ENCODE results near the gene PCDHAC2. TPM values are rescaled to one million over a fixed set of nuclear protein-coding genes. Genes with fewer than 3 reads are reported as not detected.
A peak's percentile ranks its signal among the peaks of the same experiment; 100 is the strongest.

PCDHAC2 gene
- 1 to 10 TPM in 6 of 12 donors, under 1 TPM in 4, not detected in 2; 0.66 to 9.4 (median 1.1) TPM for polyA plus RNA-seq (ENCODE audit: insufficient read length in 12 of 12)
- long read RNA-seq, donor 1, full-length matches to known transcripts, result 11 of 11 reads
- long read RNA-seq, donor 1, partial matches to known transcripts, result 0 of 11 reads
- long read RNA-seq, donor 1, other reads (novel, unspliced or antisense), result 0 of 11 reads
- long read RNA-seq, donor 2, result 0 reads
- long read RNA-seq, donor 3, full-length matches to known transcripts, result 1 of 1 reads
- long read RNA-seq, donor 3, partial matches to known transcripts, result 0 of 1 reads
- long read RNA-seq, donor 3, other reads (novel, unspliced or antisense), result 0 of 1 reads
- long read RNA-seq, donor 4, result 0 reads
- long read RNA-seq, donor 5, full-length matches to known transcripts, result 3 of 3 reads
- long read RNA-seq, donor 5, partial matches to known transcripts, result 0 of 3 reads
- long read RNA-seq, donor 5, other reads (novel, unspliced or antisense), result 0 of 3 reads
- long read RNA-seq, donor 6, full-length matches to known transcripts, result 2 of 2 reads
- long read RNA-seq, donor 6, partial matches to known transcripts, result 0 of 2 reads
- long read RNA-seq, donor 6, other reads (novel, unspliced or antisense), result 0 of 2 reads
- long read RNA-seq, donor 7, partial matches to known transcripts, result 0 of 1 reads
- long read RNA-seq, donor 7, other reads (novel, unspliced or antisense), result 0 of 1 reads
- long read RNA-seq, donor 8, result 0 reads
- long read RNA-seq, donor 9, full-length matches to known transcripts, result 3 of 3 reads
- long read RNA-seq, donor 9, partial matches to known transcripts, result 0 of 3 reads
- long read RNA-seq, donor 9, other reads (novel, unspliced or antisense), result 0 of 3 reads
- long read RNA-seq, donor 10, result 0 reads
- long read RNA-seq, donor 11, result 0 reads

- DNase-seq, result peak; percentile 46
These were observed at the start of gene PCDHAC2 for GRCh38 chr5:140966293-140967225. TSS of gene PCDHAC2 (plus strand) at chr5:140966476. CDS start at chr5:140966767, 291 bp downstream.

GRCh38 chr5:140923601-140924000 lies 42.7 kb upstream of the PCDHAC2 start:
- DNase-seq, result no peak

GRCh38 chr5:140925806-140926442 lies 40.4 kb upstream of the PCDHAC2 start, which contains the start of gene PCDHAC1:
TSS of gene PCDHAC1 (plus strand) at chr5:140926299. CDS start at chr5:140926893, 594 bp downstream.
- DNase-seq, result no peak

- DNase-seq, result peak; percentile 54
These were observed 39.6 kb upstream of the PCDHAC2 start for GRCh38 chr5:140926443-140927227.

GRCh38 chr5:140927228-140927573 lies 39.1 kb upstream of the PCDHAC2 start:
- no peak for DNase-seq

GRCh38 chr5:140934964-140935606 lies 31.2 kb upstream of the PCDHAC2 start:
- no peak for DNase-seq

GRCh38 chr5:140946578-140946977 lies 19.7 kb upstream of the PCDHAC2 start:
- no peak for DNase-seq

- DNase-seq, result no peak
These were observed 14.6 kb upstream of the PCDHAC2 start for GRCh38 chr5:140951636-140952035.

- no peak for DNase-seq
These were observed 13.0 kb upstream of the PCDHAC2 start for GRCh38 chr5:140953234-140953633.

- no peak for DNase-seq
These were observed 4.1 kb upstream of the PCDHAC2 start for GRCh38 chr5:140962190-140962589.

GRCh38 chr5:140964356-140964755 lies 1.9 kb upstream of the PCDHAC2 start:
- no peak for DNase-seq

GRCh38 chr5:140965905-140966292 lies 377 bp upstream of the PCDHAC2 start:
- no peak for DNase-seq

GRCh38 chr5:140967226-140967893 lies 1.1 kb downstream of the PCDHAC2 start:
- DNase-seq, result no peak

- DNase-seq, result no peak
These were observed 3.6 kb downstream of the PCDHAC2 start for GRCh38 chr5:140969880-140970279.

- DNase-seq, result no peak
These were observed 7.3 kb downstream of the PCDHAC2 start for GRCh38 chr5:140973550-140973949.

GRCh38 chr5:140977003-140977402 lies 10.7 kb downstream of the PCDHAC2 start:
- no peak for DNase-seq

- DNase-seq, result no peak
These were observed 12.0 kb downstream of the PCDHAC2 start for GRCh38 chr5:140978260-140978659.

- no peak for DNase-seq
These were observed 12.7 kb downstream of the PCDHAC2 start for GRCh38 chr5:140978983-140979382.

GRCh38 chr5:140982083-140982716 lies 15.9 kb downstream of the PCDHAC2 start:
- no peak for DNase-seq
